K562 (cell line): ENCODE data around the gene LMNTD2. TPM values are rescaled to one million over a fixed set of nuclear protein-coding genes. Genes with fewer than 3 reads are reported as not detected.

ENCODE experiments used
- GABPB1 ChIP-seq: sonication (generic); formaldehyde crosslinking; IDR thresholded peaks from 2 replicates; pipeline ENCODE4 v1.8.0; 2022; ENCODE audit warnings: mild to moderate bottlenecking, missing genetic modification reagents
- KLF13 ChIP-seq: fragments of 450-650 bp; IDR thresholded peaks from 2 replicates; pipeline ENCODE4 v1.6.1; 2016; ENCODE audit warnings: missing genetic modification characterization, low read depth, mild to moderate bottlenecking, missing compliant biosample characterization, moderate library complexity, borderline replicate concordance
- MAFK ChIP-seq: IDR thresholded peaks from 2 replicates; pipeline ENCODE4 v1.6.1; 2011; ENCODE audit warnings: low read length, improper control_type of control experiment
- RAD21 ChIP-seq, 2 experiments: fragments of 250-450 bp in 1 of 2; fragments of 450-650 bp in 1 of 2; sonication (Bioruptor Pico) in 1 of 2; formaldehyde crosslinking in 1 of 2; IDR thresholded peaks in 1 of 2; conservative IDR thresholded peaks in 1 of 2; 2 replicates each; pipeline versions ENCODE4 v1.4.0 to v1.8.0; 2020 to 2022; ENCODE audit warnings: mild to moderate bottlenecking in 2 of 2, moderate library complexity in 1 of 2
- RFX5 ChIP-seq: IDR thresholded peaks from 2 replicates; pipeline ENCODE4 v1.6.1; 2011; ENCODE audit warnings: low read depth, mild to moderate bottlenecking, improper control_type of control experiment, low read length
- SMC3 ChIP-seq: conservative IDR thresholded peaks from 2 replicates; pipeline ENCODE4 v1.6.1; 2011; ENCODE audit warnings: low read depth, low read length, improper control_type of control experiment; ENCODE audit not compliant: insufficient read depth
- STAT5B ChIP-seq: fragments of 250-450 bp; sonication (Bioruptor Pico); IDR thresholded peaks from 2 replicates; pipeline ENCODE4 v1.8.0; 2021; ENCODE audit warnings: mild to moderate bottlenecking, inconsistent platforms
- TGIF2 ChIP-seq: sonication (generic); formaldehyde crosslinking; IDR thresholded peaks from 2 replicates; pipeline ENCODE4 v1.8.1; 2022; ENCODE audit warnings: mild to moderate bottlenecking, missing genetic modification reagents, moderate library complexity
- ZNF707 ChIP-seq: fragments of 250-450 bp; sonication (Bioruptor Pico); conservative IDR thresholded peaks from 2 replicates; pipeline ENCODE4 v1.8.0; 2022; ENCODE audit warnings: inconsistent platforms, mild to moderate bottlenecking, moderate library complexity
- polyA plus RNA-seq, 8 experiments: library from polyadenylated mRNA; depleted of rRNA in 4 of 8; stranded (reverse) in 5 of 8; unstranded in 3 of 8; fragments of >200 nt; fragmentation: Nextera tagmentation in 2 of 8; fragmentation: Illumina TruSeq in 1 of 8; extraction: Ambion mirVana in 2 of 8; extraction: Trizol in 1 of 8; gene quantifications; 2 replicates each; pipeline versions ENCODE4 v1.2.1 to v1.2.3, GENCODE V29; 2011 to 2014; ENCODE audit warnings: inconsistent platforms in 1 of 8, missing spikeins in 1 of 8
- total RNA-seq, 7 experiments: library from RNA; depleted of rRNA in 6 of 7; stranded (reverse); fragments of >200 nt in 6 of 7; fragmentation: Illumina TruSeq in 2 of 7; extraction: Trizol in 2 of 7; gene quantifications; 2 replicates each; pipeline versions ENCODE4 v1.2.1 to v1.2.3, GENCODE V29; 2011 to 2021; ENCODE audit warnings: low replicate concordance in 1 of 7
- TF ChIP-seq, protein P1 (sequence below): fragments of 450-650 bp; IDR thresholded peaks from 2 replicates; pipeline ENCODE4 v1.6.1; 2016; ENCODE audit warnings: mild to moderate bottlenecking, moderate library complexity
- TF ChIP-seq, protein P2 (sequence below): fragments of 450-650 bp; formaldehyde crosslinking; IDR thresholded peaks from 2 replicates; pipeline ENCODE4 v1.4.0; 2022; ENCODE audit warnings: mild to moderate bottlenecking, moderate library complexity

The LMNTD2 gene
- total and polyA plus RNA-seq, 9 of the 15 experiments (the other 6 are each of a cell fraction or from before 2014, with no cell fraction given) = 0.48 to 4.2 (median 1.5) TPM; not detected in 3

DNA sequence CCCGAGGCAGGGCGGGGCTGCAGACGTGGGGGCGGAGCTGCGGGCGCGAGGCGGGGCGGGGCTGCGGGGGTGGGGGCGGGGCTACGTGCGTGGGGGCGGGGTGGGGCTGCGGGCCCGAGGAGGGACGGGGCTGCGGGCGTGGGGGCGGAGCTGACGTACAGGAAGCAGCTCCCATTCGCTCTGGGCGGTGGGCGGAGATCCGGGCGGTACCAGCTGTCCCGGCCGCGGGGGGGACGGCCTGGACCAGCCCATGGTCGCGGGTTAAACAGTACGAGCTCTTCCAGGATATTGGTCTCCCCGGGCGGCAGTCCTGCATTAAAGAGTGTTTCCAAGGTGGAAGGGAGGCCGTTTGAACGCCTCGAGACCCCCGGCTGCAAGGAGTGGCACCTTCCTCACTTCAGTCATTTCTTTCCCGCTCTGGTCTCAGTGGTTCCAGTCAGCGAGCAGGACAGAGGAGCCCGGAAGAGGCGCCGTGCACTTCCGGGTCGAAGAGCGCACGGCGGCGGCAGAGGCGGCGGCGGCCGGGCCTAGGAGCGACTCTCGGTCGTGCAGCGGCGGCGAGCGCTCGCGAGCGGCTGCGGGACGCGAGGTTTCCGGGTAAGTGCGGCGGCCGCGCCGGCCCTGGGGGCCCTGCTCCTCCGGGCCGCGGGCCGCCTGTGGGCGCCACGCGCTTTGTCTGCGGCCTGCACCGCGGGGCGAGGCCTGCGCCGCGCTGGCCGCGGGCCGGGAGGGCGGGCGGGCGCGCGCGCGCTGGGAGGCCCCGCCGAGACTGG is 15.6 kb upstream of the LMNTD2 start, which contains the start of gene PHRF1 (continued):
- TF ChIP-seq, protein P1, sequence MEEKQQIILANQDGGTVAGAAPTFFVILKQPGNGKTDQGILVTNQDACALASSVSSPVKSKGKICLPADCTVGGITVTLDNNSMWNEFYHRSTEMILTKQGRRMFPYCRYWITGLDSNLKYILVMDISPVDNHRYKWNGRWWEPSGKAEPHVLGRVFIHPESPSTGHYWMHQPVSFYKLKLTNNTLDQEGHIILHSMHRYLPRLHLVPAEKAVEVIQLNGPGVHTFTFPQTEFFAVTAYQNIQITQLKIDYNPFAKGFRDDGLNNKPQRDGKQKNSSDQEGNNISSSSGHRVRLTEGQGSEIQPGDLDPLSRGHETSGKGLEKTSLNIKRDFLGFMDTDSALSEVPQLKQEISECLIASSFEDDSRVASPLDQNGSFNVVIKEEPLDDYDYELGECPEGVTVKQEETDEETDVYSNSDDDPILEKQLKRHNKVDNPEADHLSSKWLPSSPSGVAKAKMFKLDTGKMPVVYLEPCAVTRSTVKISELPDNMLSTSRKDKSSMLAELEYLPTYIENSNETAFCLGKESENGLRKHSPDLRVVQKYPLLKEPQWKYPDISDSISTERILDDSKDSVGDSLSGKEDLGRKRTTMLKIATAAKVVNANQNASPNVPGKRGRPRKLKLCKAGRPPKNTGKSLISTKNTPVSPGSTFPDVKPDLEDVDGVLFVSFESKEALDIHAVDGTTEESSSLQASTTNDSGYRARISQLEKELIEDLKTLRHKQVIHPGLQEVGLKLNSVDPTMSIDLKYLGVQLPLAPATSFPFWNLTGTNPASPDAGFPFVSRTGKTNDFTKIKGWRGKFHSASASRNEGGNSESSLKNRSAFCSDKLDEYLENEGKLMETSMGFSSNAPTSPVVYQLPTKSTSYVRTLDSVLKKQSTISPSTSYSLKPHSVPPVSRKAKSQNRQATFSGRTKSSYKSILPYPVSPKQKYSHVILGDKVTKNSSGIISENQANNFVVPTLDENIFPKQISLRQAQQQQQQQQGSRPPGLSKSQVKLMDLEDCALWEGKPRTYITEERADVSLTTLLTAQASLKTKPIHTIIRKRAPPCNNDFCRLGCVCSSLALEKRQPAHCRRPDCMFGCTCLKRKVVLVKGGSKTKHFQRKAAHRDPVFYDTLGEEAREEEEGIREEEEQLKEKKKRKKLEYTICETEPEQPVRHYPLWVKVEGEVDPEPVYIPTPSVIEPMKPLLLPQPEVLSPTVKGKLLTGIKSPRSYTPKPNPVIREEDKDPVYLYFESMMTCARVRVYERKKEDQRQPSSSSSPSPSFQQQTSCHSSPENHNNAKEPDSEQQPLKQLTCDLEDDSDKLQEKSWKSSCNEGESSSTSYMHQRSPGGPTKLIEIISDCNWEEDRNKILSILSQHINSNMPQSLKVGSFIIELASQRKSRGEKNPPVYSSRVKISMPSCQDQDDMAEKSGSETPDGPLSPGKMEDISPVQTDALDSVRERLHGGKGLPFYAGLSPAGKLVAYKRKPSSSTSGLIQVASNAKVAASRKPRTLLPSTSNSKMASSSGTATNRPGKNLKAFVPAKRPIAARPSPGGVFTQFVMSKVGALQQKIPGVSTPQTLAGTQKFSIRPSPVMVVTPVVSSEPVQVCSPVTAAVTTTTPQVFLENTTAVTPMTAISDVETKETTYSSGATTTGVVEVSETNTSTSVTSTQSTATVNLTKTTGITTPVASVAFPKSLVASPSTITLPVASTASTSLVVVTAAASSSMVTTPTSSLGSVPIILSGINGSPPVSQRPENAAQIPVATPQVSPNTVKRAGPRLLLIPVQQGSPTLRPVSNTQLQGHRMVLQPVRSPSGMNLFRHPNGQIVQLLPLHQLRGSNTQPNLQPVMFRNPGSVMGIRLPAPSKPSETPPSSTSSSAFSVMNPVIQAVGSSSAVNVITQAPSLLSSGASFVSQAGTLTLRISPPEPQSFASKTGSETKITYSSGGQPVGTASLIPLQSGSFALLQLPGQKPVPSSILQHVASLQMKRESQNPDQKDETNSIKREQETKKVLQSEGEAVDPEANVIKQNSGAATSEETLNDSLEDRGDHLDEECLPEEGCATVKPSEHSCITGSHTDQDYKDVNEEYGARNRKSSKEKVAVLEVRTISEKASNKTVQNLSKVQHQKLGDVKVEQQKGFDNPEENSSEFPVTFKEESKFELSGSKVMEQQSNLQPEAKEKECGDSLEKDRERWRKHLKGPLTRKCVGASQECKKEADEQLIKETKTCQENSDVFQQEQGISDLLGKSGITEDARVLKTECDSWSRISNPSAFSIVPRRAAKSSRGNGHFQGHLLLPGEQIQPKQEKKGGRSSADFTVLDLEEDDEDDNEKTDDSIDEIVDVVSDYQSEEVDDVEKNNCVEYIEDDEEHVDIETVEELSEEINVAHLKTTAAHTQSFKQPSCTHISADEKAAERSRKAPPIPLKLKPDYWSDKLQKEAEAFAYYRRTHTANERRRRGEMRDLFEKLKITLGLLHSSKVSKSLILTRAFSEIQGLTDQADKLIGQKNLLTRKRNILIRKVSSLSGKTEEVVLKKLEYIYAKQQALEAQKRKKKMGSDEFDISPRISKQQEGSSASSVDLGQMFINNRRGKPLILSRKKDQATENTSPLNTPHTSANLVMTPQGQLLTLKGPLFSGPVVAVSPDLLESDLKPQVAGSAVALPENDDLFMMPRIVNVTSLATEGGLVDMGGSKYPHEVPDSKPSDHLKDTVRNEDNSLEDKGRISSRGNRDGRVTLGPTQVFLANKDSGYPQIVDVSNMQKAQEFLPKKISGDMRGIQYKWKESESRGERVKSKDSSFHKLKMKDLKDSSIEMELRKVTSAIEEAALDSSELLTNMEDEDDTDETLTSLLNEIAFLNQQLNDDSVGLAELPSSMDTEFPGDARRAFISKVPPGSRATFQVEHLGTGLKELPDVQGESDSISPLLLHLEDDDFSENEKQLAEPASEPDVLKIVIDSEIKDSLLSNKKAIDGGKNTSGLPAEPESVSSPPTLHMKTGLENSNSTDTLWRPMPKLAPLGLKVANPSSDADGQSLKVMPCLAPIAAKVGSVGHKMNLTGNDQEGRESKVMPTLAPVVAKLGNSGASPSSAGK = no peak
- TF ChIP-seq STAT5B (CRISPR knock-in tag) (no peak), GABPB1 (CRISPR knock-in tag) (peak; percentile 95), MAFK (no peak), TGIF2 (CRISPR knock-in tag) (no peak), SMC3 (no peak), RFX5 (no peak), KLF13 (no peak), ZNF707 (no peak), RAD21 (CRISPR knock-in tag; conservative IDR thresholded peaks at IDR 0.05 in 1 of 2, IDR thresholded peaks at IDR 0.05 in 1 of 2) (no peak)
- TF ChIP-seq, protein P2, sequence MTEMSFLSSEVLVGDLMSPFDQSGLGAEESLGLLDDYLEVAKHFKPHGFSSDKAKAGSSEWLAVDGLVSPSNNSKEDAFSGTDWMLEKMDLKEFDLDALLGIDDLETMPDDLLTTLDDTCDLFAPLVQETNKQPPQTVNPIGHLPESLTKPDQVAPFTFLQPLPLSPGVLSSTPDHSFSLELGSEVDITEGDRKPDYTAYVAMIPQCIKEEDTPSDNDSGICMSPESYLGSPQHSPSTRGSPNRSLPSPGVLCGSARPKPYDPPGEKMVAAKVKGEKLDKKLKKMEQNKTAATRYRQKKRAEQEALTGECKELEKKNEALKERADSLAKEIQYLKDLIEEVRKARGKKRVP (CRISPR knock-in tag) = no peak
